ENCODE results near the gene ADNP. TPM values are rescaled to one million over a fixed set of nuclear protein-coding genes. Genes with fewer than 3 reads are reported as not detected.

The ADNP gene
- total RNA-seq, 5 donors from 2014 or later (not counting 1 experiment from before 2014, with no cell fraction given): 57.4 to 66.8 (median 61.7) TPM

GRCh38 chr20:50957798-50958614, 26.8 kb upstream of the ADNP start, which contains the start of gene DPM1:
Gene DPM1, minus strand, starts transcription at chr20:50958532. Its CDS starts 9 bp downstream, at chr20:50958523.
- H3K27ac ChIP-seq (ENCODE audit: low read length): peak within 1 kb of the TSS; percentile 95
- peak; percentile 85 to 89 (median 88) for ATAC-seq (replicated peaks in 1 of 4)
- no peaks in the 10 kb centered on the region for H3K27me3 ChIP-seq (replicated peaks in 1 of 2; ENCODE audit: control insufficient read depth in 2 of 2, extremely low read depth in 1 of 2, insufficient read depth in 2 of 2, low read length in 1 of 2)
- CTCF ChIA-PET: interaction anchor here (0.6 to 2.7 kb wide), 13 partner anchors 23 to 557 kb away, joined by 3 to 33 read pairs (median 4); partner anchors contain the start of genes ADNP (in 1 of the 2) and BCAS4 (in 1 of the 2)
- peak within 1 kb of the TSS; percentile 94 to 96 (median 95) for H3K4me3 Mint-ChIP-seq
- POLR2A ChIA-PET: interaction anchor here (0.5 to 2.9 kb wide), 15 partner anchors 10 to 578 kb away, joined by 3 to 41 read pairs (median 5); partner anchors contain the start of gene ADNP (in 2 of the 2)
- H3K9me3 ChIP-seq: no peaks in the 10 kb centered on the region
- DNase-seq: peak; percentile 73 to 96 (median 86)
- peaks cover 0 to 16% of the 10 kb centered on the region in 2 donors for H3K36me3 ChIP-seq (ENCODE audit: control insufficient read depth in 2 of 2, extremely low read depth in 1 of 2, insufficient read depth in 1 of 2, low read length in 1 of 2)
- peaks cover 14% of the 10 kb centered on the region for H3K36me3 Mint-ChIP-seq
- peaks cover 23 to 24% of the 10 kb centered on the region in 2 experiments for H3K4me1 ChIP-seq (ENCODE audit: control insufficient read depth in 1 of 2, extremely low read depth in 1 of 2, insufficient read depth in 2 of 2, low read length in 2 of 2)
- H3K4me3 ChIP-seq (ENCODE audit: control insufficient read depth in 1 of 2, extremely low read depth in 1 of 2, low read length in 1 of 2): peak within 1 kb of the TSS; percentile 91 to 95
- peaks cover 61 to 73% (median 66%) of the 10 kb centered on the region in 3 donors for H3K4me1 Mint-ChIP-seq
- H3K27ac Mint-ChIP-seq: peak within 1 kb of the TSS; percentile 99
- H3K27me3 Mint-ChIP-seq: no peaks in the 10 kb centered on the region
- H3K9me3 Mint-ChIP-seq: no peaks in the 10 kb centered on the region
- under 1% methylated on average over 28 of the region's 52 CpGs for WGBS (ENCODE audit: insufficient coverage)

- Histone ChIP-seq H3K36me3 (ENCODE audit: control insufficient read depth in 2 of 2, extremely low read depth in 1 of 2, insufficient read depth in 1 of 2, low read length in 1 of 2) (peaks cover 0 to 17% of the 10 kb centered on the region in 2 donors), H3K9me3 (no peaks in the 10 kb centered on the region), H3K4me1 (ENCODE audit: control insufficient read depth in 1 of 2, extremely low read depth in 1 of 2, insufficient read depth in 2 of 2, low read length in 2 of 2) (peaks cover 23 to 24% of the 10 kb centered on the region in 2 experiments), H3K27me3 (replicated peaks in 1 of 2; ENCODE audit: control insufficient read depth in 2 of 2, extremely low read depth in 1 of 2, insufficient read depth in 2 of 2, low read length in 1 of 2) (no peaks in the 10 kb centered on the region), H3K4me3 (ENCODE audit: control insufficient read depth in 1 of 2, extremely low read depth in 1 of 2, low read length in 1 of 2) (peak overlapping the region; percentile 91 to 95), H3K27ac (ENCODE audit: low read length) (no peak overlapping the region)
- Mint-ChIP-seq H3K27ac (peak overlapping the region; percentile 99), H3K36me3 (peaks cover 15% of the 10 kb centered on the region), H3K9me3 (no peaks in the 10 kb centered on the region), H3K27me3 (no peaks in the 10 kb centered on the region), H3K4me1 (peaks cover 61 to 75% (median 69%) of the 10 kb centered on the region in 3 donors), H3K4me3 (peak overlapping the region; percentile 94 to 96 (median 95))
- DNase-seq (no peak), ATAC-seq (replicated peaks in 1 of 4) (no peak)
- ChIA-PET POLR2A (interaction anchor here (0.5 to 2.9 kb wide), 10 partner anchors 9 to 579 kb away, joined by 3 to 41 read pairs (median 5); partner anchors contain the start of gene ADNP (in 1 of the 2)), CTCF (interaction anchor here in 1 of 2 donors (0.7 to 2.7 kb wide), 5 partner anchors 22 to 164 kb away, joined by 3 to 33 read pairs (median 4); partner anchors contain the start of genes ADNP and BCAS4)
- 56% methylated on average over 4 of the region's 7 CpGs for WGBS (ENCODE audit: insufficient coverage)
Observed at GRCh38 chr20:50957276-50957675, 26.0 kb upstream of the ADNP start.

GRCh38 chr20:50953821-50954220, 22.6 kb upstream of the ADNP start:
- Histone ChIP-seq H3K27me3 (replicated peaks in 1 of 2; ENCODE audit: control insufficient read depth in 2 of 2, extremely low read depth in 1 of 2, insufficient read depth in 2 of 2, low read length in 1 of 2) (no peaks in the 10 kb centered on the region), H3K27ac (ENCODE audit: low read length) (no peak overlapping the region), H3K9me3 (no peaks in the 10 kb centered on the region), H3K4me1 (ENCODE audit: control insufficient read depth in 1 of 2, extremely low read depth in 1 of 2, insufficient read depth in 2 of 2, low read length in 2 of 2) (peaks cover 12 to 14% of the 10 kb centered on the region in 2 experiments), H3K36me3 (ENCODE audit: control insufficient read depth in 2 of 2, extremely low read depth in 1 of 2, insufficient read depth in 1 of 2, low read length in 1 of 2) (peaks cover 4 to 41% of the 10 kb centered on the region in 2 donors), H3K4me3 (ENCODE audit: control insufficient read depth in 1 of 2, extremely low read depth in 1 of 2, low read length in 1 of 2) (no peak overlapping the region)
- ATAC-seq (replicated peaks in 1 of 4) (no peak), DNase-seq (no peak)
- CTCF ChIA-PET: interaction anchor here in 1 of 2 donors (1.0 kb wide), 1 partner anchor 24 kb away, joined by 5 read pairs; no protein-coding TSS in a partner anchor
- H3K27ac Mint-ChIP-seq: no peak overlapping the region
- no peaks in the 10 kb centered on the region for H3K9me3 Mint-ChIP-seq
- no peak overlapping the region for H3K4me3 Mint-ChIP-seq
- peaks cover 36 to 50% (median 49%) of the 10 kb centered on the region in 3 donors for H3K4me1 Mint-ChIP-seq
- POLR2A ChIA-PET: no interaction called here
- no peaks in the 10 kb centered on the region for H3K27me3 Mint-ChIP-seq
- H3K36me3 Mint-ChIP-seq: peaks cover 30% of the 10 kb centered on the region

- H3K9me3 ChIP-seq: no peaks in the 10 kb centered on the region
- H3K27ac ChIP-seq (ENCODE audit: low read length): no peak overlapping the region
- H3K4me1 Mint-ChIP-seq: peaks cover 32 to 46% (median 44%) of the 10 kb centered on the region in 3 donors
- H3K27ac Mint-ChIP-seq: no peak overlapping the region
- POLR2A ChIA-PET: no interaction called here
- no peaks in the 10 kb centered on the region for H3K27me3 Mint-ChIP-seq
- no peak for DNase-seq
- H3K4me3 Mint-ChIP-seq: no peak overlapping the region
- H3K9me3 Mint-ChIP-seq: no peaks in the 10 kb centered on the region
- CTCF ChIA-PET: no interaction called here
- peaks cover 12 to 14% of the 10 kb centered on the region in 2 experiments for H3K4me1 ChIP-seq (ENCODE audit: control insufficient read depth in 1 of 2, extremely low read depth in 1 of 2, insufficient read depth in 2 of 2, low read length in 2 of 2)
- peaks cover 34% of the 10 kb centered on the region for H3K36me3 Mint-ChIP-seq
- no peaks in the 10 kb centered on the region for H3K27me3 ChIP-seq (replicated peaks in 1 of 2; ENCODE audit: control insufficient read depth in 2 of 2, extremely low read depth in 1 of 2, insufficient read depth in 2 of 2, low read length in 1 of 2)
- peaks cover 4 to 45% of the 10 kb centered on the region in 2 donors for H3K36me3 ChIP-seq (ENCODE audit: control insufficient read depth in 2 of 2, extremely low read depth in 1 of 2, insufficient read depth in 1 of 2, low read length in 1 of 2)
- no CpG with 5 or more reads among the region's 2 CpGs for WGBS (ENCODE audit: insufficient coverage)
- ATAC-seq (replicated peaks in 1 of 4): no peak
- H3K4me3 ChIP-seq (ENCODE audit: control insufficient read depth in 1 of 2, extremely low read depth in 1 of 2, low read length in 1 of 2): no peak overlapping the region
Observed at GRCh38 chr20:50953196-50953595, 22.0 kb upstream of the ADNP start.

- H3K36me3 Mint-ChIP-seq: peaks cover 49% of the 10 kb centered on the region
- WGBS (ENCODE audit: insufficient coverage): no CpG with 5 or more reads among the region's 4 CpGs
- no peaks in the 10 kb centered on the region for H3K27me3 Mint-ChIP-seq
Observed at GRCh38 chr20:50948132-50948785, 17.0 kb upstream of the ADNP start.

More at GRCh38 chr20:50948132-50948785, 17.0 kb upstream of the ADNP start:
- H3K27ac ChIP-seq (ENCODE audit: low read length): no peak overlapping the region
- DNase-seq (no peak), ATAC-seq (replicated peaks in 1 of 4) (no peak)
- no peak overlapping the region for H3K4me3 ChIP-seq (ENCODE audit: control insufficient read depth in 1 of 2, extremely low read depth in 1 of 2, low read length in 1 of 2)
- Mint-ChIP-seq H3K4me1 (peaks cover 6 to 14% (median 8%) of the 10 kb centered on the region in 3 donors), H3K27ac (no peak overlapping the region), H3K4me3 (no peak overlapping the region), H3K9me3 (no peaks in the 10 kb centered on the region)
- CTCF ChIA-PET: interaction anchor here (0.6 kb wide), 2 partner anchors 39 to 155 kb away, joined by 4 to 5 read pairs; no protein-coding TSS in a partner anchor
- peaks cover 23 to 73% of the 10 kb centered on the region in 2 donors for H3K36me3 ChIP-seq (ENCODE audit: control insufficient read depth in 2 of 2, extremely low read depth in 1 of 2, insufficient read depth in 1 of 2, low read length in 1 of 2)
- no peaks in the 10 kb centered on the region for H3K4me1 ChIP-seq (ENCODE audit: control insufficient read depth in 1 of 2, extremely low read depth in 1 of 2, insufficient read depth in 2 of 2, low read length in 2 of 2)
- no peaks in the 10 kb centered on the region for H3K27me3 ChIP-seq (replicated peaks in 1 of 2; ENCODE audit: control insufficient read depth in 2 of 2, extremely low read depth in 1 of 2, insufficient read depth in 2 of 2, low read length in 1 of 2)
- H3K9me3 ChIP-seq: no peaks in the 10 kb centered on the region
- POLR2A ChIA-PET: interaction anchor here (0.7 to 1.0 kb wide), 2 partner anchors 10 to 164 kb away, joined by 4 to 5 read pairs; partner anchors contain the start of genes DPM1 (in 1 of the 2) and MOCS3 (in 1 of the 2)

Measured in T-cell (primary cell).